HepG2 (cell line): ENCODE results near the gene MAP1LC3A.

Experiments
- ESRRA ChIP-seq: sonication (generic); formaldehyde crosslinking; IDR thresholded peaks from 2 replicates; pipeline ENCODE4 v1.5.1; 2020; ENCODE audit warnings: mild to moderate bottlenecking, low read depth, missing genetic modification reagents
- IRF2 ChIP-seq: IDR thresholded peaks from 2 replicates; pipeline ENCODE4 v1.6.1; 2018; ENCODE audit warnings: missing genetic modification reagents, missing compliant biosample characterization
- MEF2D ChIP-seq: sonication (generic); formaldehyde crosslinking; IDR thresholded peaks from 2 replicates; pipeline ENCODE4 v1.5.1; 2020; ENCODE audit warnings: mild to moderate bottlenecking, missing genetic modification reagents
- POLR2AphosphoS5 ChIP-seq: IDR thresholded peaks from 2 replicates; pipeline ENCODE4 v1.6.1; 2012; ENCODE audit warnings: low read depth, low read length
- RFX5 ChIP-seq: IDR thresholded peaks from 2 replicates; pipeline ENCODE4 v1.6.1; 2011; ENCODE audit warnings: low read depth, low read length, improper control_type of control experiment
- SP2 ChIP-seq: sonication (generic); formaldehyde crosslinking; IDR thresholded peaks from 2 replicates; pipeline ENCODE4 v1.5.1; 2020; ENCODE audit warnings: mild to moderate bottlenecking, missing genetic modification reagents
- TF ChIP-seq, protein P1 (sequence below): sonication (generic); formaldehyde crosslinking; IDR thresholded peaks from 2 replicates; pipeline ENCODE4 v1.8.0; 2022; ENCODE audit warnings: mild to moderate bottlenecking, missing genetic modification reagents, moderate library complexity
- TF ChIP-seq, protein P2 (sequence below): conservative IDR thresholded peaks from 2 replicates; pipeline ENCODE4 v1.6.1; 2018; ENCODE audit warnings: missing genetic modification reagents
- TF ChIP-seq, protein P3 (sequence below): sonication (generic); formaldehyde crosslinking; IDR thresholded peaks from 2 replicates; pipeline ENCODE4 v1.4.0; 2020; ENCODE audit warnings: missing genetic modification reagents
- TF ChIP-seq, protein P4 (sequence below): sonication (generic); formaldehyde crosslinking; IDR thresholded peaks from 2 replicates; pipeline ENCODE4 v1.5.1; 2020; ENCODE audit warnings: mild to moderate bottlenecking, missing genetic modification reagents, borderline replicate concordance
- TF ChIP-seq, protein P5 (sequence below): sonication (generic); formaldehyde crosslinking; IDR thresholded peaks from 2 replicates; pipeline ENCODE4 v1.5.0; 2020; ENCODE audit warnings: mild to moderate bottlenecking, missing genetic modification reagents, moderate library complexity

DNA sequence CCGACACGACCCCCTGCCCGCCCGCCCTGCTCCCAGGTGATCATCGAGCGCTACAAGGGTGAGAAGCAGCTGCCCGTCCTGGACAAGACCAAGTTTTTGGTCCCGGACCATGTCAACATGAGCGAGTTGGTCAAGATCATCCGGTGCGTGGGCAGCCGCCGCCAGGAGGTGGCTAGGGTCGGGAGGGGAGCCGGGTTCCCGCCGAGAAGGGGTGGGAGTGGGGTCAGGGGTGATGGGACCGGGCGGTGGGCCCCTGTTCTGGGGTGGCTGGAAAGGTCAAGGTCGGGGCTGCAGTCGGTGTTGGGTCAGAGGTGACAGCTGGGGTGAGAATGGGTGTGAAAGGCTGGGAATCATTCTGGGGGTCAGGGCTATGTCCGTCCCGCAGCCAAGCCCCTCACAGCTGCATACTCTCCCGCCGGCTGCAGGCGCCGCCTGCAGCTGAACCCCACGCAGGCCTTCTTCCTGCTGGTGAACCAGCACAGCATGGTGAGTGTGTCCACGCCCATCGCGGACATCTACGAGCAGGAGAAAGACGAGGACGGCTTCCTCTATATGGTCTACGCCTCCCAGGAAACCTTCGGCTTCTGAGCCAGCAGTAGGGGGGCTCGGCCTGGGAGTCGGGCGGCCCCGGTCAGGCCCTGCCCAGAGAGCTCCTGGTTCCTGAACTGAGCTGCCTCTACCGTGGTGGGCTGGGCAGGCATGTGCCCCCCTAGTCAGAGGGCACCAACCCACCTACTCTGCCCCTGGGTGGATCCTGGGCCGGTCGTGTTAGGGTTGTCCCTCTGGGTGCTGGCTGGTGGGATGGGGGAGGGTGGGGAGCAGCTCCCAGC is 1.0 kb downstream of the MAP1LC3A start:
- TF ChIP-seq ESRRA (CRISPR knock-in tag) (no peak), MEF2D (CRISPR knock-in tag) (no peak), IRF2 (no peak), RFX5 (no peak), SP2 (no peak), POLR2AphosphoS5 (no peak)
- TF ChIP-seq, protein P1, sequence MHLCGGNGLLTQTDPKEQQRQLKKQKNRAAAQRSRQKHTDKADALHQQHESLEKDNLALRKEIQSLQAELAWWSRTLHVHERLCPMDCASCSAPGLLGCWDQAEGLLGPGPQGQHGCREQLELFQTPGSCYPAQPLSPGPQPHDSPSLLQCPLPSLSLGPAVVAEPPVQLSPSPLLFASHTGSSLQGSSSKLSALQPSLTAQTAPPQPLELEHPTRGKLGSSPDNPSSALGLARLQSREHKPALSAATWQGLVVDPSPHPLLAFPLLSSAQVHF, result no peak
- TF ChIP-seq, protein P2, sequence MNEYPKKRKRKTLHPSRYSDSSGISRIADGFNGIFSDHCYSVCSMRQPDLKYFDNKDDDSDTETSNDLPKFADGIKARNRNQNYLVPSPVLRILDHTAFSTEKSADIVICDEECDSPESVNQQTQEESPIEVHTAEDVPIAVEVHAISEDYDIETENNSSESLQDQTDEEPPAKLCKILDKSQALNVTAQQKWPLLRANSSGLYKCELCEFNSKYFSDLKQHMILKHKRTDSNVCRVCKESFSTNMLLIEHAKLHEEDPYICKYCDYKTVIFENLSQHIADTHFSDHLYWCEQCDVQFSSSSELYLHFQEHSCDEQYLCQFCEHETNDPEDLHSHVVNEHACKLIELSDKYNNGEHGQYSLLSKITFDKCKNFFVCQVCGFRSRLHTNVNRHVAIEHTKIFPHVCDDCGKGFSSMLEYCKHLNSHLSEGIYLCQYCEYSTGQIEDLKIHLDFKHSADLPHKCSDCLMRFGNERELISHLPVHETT (CRISPR knock-in tag), result no peak
- TF ChIP-seq, protein P3, sequence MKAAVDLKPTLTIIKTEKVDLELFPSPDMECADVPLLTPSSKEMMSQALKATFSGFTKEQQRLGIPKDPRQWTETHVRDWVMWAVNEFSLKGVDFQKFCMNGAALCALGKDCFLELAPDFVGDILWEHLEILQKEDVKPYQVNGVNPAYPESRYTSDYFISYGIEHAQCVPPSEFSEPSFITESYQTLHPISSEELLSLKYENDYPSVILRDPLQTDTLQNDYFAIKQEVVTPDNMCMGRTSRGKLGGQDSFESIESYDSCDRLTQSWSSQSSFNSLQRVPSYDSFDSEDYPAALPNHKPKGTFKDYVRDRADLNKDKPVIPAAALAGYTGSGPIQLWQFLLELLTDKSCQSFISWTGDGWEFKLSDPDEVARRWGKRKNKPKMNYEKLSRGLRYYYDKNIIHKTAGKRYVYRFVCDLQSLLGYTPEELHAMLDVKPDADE (CRISPR knock-in tag), result no peak
- TF ChIP-seq, protein P4, sequence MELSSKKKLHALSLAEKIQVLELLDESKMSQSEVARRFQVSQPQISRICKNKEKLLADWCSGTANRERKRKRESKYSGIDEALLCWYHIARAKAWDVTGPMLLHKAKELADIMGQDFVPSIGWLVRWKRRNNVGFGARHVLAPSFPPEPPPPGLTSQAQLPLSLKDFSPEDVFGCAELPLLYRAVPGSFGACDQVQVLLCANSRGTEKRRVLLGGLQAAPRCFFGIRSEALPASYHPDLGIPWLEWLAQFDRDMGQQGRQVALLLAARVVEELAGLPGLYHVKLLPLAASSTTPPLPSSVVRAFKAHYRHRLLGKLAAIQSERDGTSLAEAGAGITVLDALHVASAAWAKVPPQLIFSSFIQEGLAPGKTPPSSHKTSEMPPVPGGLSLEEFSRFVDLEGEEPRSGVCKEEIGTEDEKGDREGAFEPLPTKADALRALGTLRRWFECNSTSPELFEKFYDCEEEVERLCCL, result no peak
- TF ChIP-seq, protein P5, sequence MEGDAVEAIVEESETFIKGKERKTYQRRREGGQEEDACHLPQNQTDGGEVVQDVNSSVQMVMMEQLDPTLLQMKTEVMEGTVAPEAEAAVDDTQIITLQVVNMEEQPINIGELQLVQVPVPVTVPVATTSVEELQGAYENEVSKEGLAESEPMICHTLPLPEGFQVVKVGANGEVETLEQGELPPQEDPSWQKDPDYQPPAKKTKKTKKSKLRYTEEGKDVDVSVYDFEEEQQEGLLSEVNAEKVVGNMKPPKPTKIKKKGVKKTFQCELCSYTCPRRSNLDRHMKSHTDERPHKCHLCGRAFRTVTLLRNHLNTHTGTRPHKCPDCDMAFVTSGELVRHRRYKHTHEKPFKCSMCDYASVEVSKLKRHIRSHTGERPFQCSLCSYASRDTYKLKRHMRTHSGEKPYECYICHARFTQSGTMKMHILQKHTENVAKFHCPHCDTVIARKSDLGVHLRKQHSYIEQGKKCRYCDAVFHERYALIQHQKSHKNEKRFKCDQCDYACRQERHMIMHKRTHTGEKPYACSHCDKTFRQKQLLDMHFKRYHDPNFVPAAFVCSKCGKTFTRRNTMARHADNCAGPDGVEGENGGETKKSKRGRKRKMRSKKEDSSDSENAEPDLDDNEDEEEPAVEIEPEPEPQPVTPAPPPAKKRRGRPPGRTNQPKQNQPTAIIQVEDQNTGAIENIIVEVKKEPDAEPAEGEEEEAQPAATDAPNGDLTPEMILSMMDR (CRISPR knock-in tag), result no peak
